ENCODE results near the gene ACE2.

The ACE2 gene

GRCh38 chrX:15512401-15512965 is 88.3 kb downstream of the ACE2 start:
- DNase-seq (ENCODE audit: low spot score): no peak

GRCh38 chrX:15511563-15511962 is 89.2 kb downstream of the ACE2 start:
- Mint-ChIP-seq H3K27ac (no peak overlapping the region), H3K4me1 (ENCODE audit: low read depth) (no peaks in the 10 kb centered on the region), H3K9me3 (no peaks in the 10 kb centered on the region), H3K4me3 (no peak overlapping the region), H3K36me3 (ENCODE audit: low read depth) (no peaks in the 10 kb centered on the region), H3K27me3 (ENCODE audit: low read depth) (peaks cover 5% of the 10 kb centered on the region)
- DNase-seq (ENCODE audit: low spot score): no peak

More at GRCh38 chrX:15512401-15512965, 88.3 kb downstream of the ACE2 start:
- no peak overlapping the region for H3K27ac Mint-ChIP-seq
- no peaks in the 10 kb centered on the region for H3K9me3 Mint-ChIP-seq
- no peak overlapping the region for H3K4me3 Mint-ChIP-seq
- H3K36me3 Mint-ChIP-seq (ENCODE audit: low read depth): no peaks in the 10 kb centered on the region
- peaks cover 5% of the 10 kb centered on the region for H3K27me3 Mint-ChIP-seq (ENCODE audit: low read depth)
- H3K4me1 Mint-ChIP-seq (ENCODE audit: low read depth): no peaks in the 10 kb centered on the region

All from T-helper 2 cell treated with Interferon-gamma antibody and Interleukin-4, amounts not matched to agents 5 μg/mL and 100 μg/mL, for 36 hours (primary cell).